ENCODE results near the gene KCNIP4. TPM values are rescaled to one million over a fixed set of nuclear protein-coding genes. Genes with fewer than 3 reads are reported as not detected.

The KCNIP4 gene
- total RNA-seq, 1 donor from 2014 or later: 6.2 TPM

DNA sequence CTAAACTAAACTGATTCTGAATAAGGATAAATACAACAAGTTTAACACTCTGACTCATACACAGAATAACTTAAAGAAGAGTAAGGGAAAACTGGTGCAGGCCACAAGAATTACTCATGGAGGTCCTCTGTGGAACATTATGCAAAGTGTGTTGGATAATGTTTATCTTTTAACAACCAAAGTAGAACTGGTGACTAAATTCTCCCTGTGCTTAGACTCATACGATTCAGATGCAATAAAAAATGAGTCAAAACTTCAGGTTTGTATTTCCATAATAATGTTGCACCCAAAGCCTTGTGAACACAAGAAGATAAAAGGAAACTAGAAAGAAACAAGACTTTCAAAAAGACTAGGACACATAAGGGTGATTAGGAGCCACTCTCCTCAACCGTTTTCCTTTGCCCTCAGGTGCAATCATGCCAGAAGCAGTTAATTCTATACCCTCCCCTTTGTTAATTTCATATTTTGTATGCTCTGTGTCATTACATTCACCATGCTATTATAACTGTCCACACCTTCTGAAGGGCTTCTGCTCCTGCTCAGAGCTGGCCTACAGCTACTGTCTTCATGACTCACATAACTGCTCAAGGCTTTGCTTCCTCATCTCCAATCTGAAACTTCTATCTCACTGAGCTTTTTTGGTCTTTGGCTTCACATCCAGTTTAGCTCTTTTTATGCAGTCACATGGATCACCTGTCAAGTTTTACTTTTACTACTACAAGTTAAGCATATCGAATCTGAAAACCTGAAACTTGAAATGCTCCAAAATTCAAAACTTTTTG is 60.2 kb downstream of the KCNIP4 start:
- Mint-ChIP-seq H3K27me3 (no peaks in the 10 kb centered on the region), H3K4me3 (no peak overlapping the region), H3K36me3 (no peaks in the 10 kb centered on the region), H3K9me3 (no peaks in the 10 kb centered on the region), H3K27ac (no peak overlapping the region), H3K4me1 (ENCODE audit: unreplicated experiment) (no peaks in the 10 kb centered on the region)
- TF ChIP-seq, protein P1, sequence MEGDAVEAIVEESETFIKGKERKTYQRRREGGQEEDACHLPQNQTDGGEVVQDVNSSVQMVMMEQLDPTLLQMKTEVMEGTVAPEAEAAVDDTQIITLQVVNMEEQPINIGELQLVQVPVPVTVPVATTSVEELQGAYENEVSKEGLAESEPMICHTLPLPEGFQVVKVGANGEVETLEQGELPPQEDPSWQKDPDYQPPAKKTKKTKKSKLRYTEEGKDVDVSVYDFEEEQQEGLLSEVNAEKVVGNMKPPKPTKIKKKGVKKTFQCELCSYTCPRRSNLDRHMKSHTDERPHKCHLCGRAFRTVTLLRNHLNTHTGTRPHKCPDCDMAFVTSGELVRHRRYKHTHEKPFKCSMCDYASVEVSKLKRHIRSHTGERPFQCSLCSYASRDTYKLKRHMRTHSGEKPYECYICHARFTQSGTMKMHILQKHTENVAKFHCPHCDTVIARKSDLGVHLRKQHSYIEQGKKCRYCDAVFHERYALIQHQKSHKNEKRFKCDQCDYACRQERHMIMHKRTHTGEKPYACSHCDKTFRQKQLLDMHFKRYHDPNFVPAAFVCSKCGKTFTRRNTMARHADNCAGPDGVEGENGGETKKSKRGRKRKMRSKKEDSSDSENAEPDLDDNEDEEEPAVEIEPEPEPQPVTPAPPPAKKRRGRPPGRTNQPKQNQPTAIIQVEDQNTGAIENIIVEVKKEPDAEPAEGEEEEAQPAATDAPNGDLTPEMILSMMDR (conservative IDR thresholded peaks at IDR 0.05): no peak
- no peak for DNase-seq (ENCODE audit: extremely low spot score, unreplicated experiment)

DNA sequence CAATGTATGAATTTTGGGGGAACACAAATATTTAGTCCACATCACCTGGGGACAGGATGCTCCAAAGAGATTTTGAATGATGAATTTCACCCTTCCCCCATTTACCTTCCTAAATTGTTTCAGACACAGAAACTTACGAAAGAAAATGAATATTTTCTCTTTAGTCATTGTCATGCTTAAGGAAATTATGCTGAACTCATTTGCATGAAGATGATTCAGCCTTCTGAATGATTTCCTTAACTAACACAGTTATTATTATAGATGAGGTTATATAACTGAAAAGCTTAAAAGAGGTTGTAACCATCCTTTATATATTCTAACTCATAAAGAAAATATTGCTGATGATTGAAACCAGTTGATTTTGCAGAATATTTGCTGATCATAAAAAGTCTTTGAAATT is 61.1 kb downstream of the KCNIP4 start:
- Mint-ChIP-seq H3K4me3 (no peak overlapping the region), H3K27me3 (no peaks in the 10 kb centered on the region), H3K36me3 (no peaks in the 10 kb centered on the region), H3K27ac (no peak overlapping the region), H3K4me1 (ENCODE audit: unreplicated experiment) (no peaks in the 10 kb centered on the region), H3K9me3 (no peaks in the 10 kb centered on the region)
- TF ChIP-seq, protein P1 (conservative IDR thresholded peaks at IDR 0.05): no peak
- no peak for DNase-seq (ENCODE audit: extremely low spot score, unreplicated experiment)

DNA sequence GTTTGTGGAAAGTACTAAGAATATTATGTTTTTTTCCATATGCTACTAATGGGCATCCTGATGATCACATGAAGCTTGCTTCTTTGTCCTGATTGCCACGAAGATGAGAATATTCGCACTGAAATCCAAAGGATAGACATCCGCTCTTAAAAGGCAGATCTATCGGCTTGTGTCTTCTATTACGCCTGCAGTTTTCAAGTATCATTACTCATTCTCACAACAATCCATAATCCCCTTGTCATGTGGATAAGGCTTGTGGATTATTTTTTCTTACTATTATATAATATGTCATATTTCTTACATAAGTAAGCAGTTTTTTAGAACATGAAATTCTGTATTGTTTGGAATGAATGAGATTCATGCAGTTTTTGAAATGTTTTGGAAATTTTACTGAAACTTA is 62.8 kb downstream of the KCNIP4 start:
- Mint-ChIP-seq H3K27ac (no peak overlapping the region), H3K4me3 (no peak overlapping the region), H3K27me3 (no peaks in the 10 kb centered on the region), H3K9me3 (no peaks in the 10 kb centered on the region), H3K36me3 (no peaks in the 10 kb centered on the region), H3K4me1 (ENCODE audit: unreplicated experiment) (no peaks in the 10 kb centered on the region)
- DNase-seq (ENCODE audit: extremely low spot score, unreplicated experiment): no peak
- TF ChIP-seq, protein P1 (conservative IDR thresholded peaks at IDR 0.05): no peak

DNA sequence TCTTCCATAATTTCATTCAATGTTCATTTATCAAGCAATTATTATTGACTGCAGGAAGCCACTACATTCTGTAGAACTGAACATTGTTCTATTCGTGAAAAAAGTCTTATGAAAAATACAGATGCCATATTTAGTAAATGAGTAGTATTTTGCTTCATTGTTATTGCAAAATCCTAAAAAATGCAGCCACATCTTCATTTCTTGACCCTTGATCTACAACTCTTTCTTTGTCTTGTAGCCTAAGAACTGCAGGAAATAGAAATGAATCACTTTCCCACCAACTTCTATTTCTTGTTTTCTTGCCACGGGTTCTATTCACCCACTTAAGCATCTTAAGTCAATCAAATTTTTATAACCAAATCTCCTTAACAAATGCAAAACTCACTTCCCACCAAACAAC is 63.3 kb downstream of the KCNIP4 start:
- TF ChIP-seq, protein P1 (conservative IDR thresholded peaks at IDR 0.05): no peak
- H3K9me3 Mint-ChIP-seq: no peaks in the 10 kb centered on the region

DNA sequence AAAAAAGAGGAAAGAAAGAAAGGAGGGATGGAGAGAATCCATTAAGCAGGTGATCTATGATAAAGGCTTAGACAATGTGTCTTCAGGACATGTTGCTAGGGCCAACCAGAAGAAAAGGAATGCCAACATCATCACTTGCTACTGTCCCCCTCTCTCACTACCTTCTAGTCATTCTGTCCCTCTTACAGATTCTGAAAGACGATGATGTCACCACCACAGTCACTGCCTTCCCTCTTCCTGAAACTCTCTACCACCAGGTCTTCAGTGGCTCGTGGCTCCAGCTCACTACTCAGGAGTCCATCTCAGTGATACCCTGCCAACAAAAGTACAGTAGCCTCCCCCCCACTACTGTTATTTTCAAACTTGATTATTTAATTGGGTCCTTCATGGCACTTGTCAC is 64.0 kb downstream of the KCNIP4 start:
- H3K4me1 Mint-ChIP-seq (ENCODE audit: unreplicated experiment): no peaks in the 10 kb centered on the region
- H3K9me3 Mint-ChIP-seq: no peaks in the 10 kb centered on the region
- no peak for DNase-seq (ENCODE audit: extremely low spot score, unreplicated experiment)
- H3K36me3 Mint-ChIP-seq: no peaks in the 10 kb centered on the region
- H3K27ac Mint-ChIP-seq: no peak overlapping the region
- TF ChIP-seq, protein P1 (conservative IDR thresholded peaks at IDR 0.05): no peak
- no peak overlapping the region for H3K4me3 Mint-ChIP-seq
- no peaks in the 10 kb centered on the region for H3K27me3 Mint-ChIP-seq

More for the DNA sequence above, 63.3 kb downstream of the KCNIP4 start:
- Mint-ChIP-seq H3K4me3 (no peak overlapping the region), H3K4me1 (ENCODE audit: unreplicated experiment) (no peaks in the 10 kb centered on the region), H3K36me3 (no peaks in the 10 kb centered on the region), H3K27me3 (no peaks in the 10 kb centered on the region), H3K27ac (no peak overlapping the region)
- DNase-seq (ENCODE audit: extremely low spot score, unreplicated experiment): no peak
